H1 (cell line): ENCODE data around the gene TTLL5. TPM values are rescaled to one million over a fixed set of nuclear protein-coding genes. Genes with fewer than 3 reads are reported as not detected.

Source experiments
- CTCF ChIA-PET: fragments of 300-600 bp; sonication (Branson Sonifier 250); formaldehyde crosslinking; loops from one replicate; lab custom pipeline; 2021; ENCODE audit not compliant: partially characterized antibody; lab: Charles Lee
- POLR2A ChIA-PET: fragments of 300-600 bp; sonication (Branson Sonifier 250); formaldehyde crosslinking; loops from one replicate; lab custom pipeline; 2021; ENCODE audit warnings: inconsistent platforms; ENCODE audit not compliant: partially characterized antibody; lab: Charles Lee
- DNase-seq, 2 experiments: peaks; one replicate each; pipeline versions ENCODE4 v3.0.0 to v3.0.0-alpha.2; 2010 to 2022; ENCODE audit warnings: low spot score in 2 of 2, low read depth in 1 of 2, mixed read lengths in 1 of 2
- FAIRE-seq: peaks from 2 replicates; lab custom pipeline; 2011; peaks lifted over from hg19 to GRCh38; lab: Jason Lieb, UNC
- H2AFZ ChIP-seq: 2 replicates; pipeline ENCODE4 v1.8.1; 2012; ENCODE audit warnings: low read length, inconsistent platforms
- H2AK5ac ChIP-seq: 2 replicates; pipeline ENCODE4 v1.6.1; 2013; ENCODE audit warnings: low read depth, low read length
- H2BK120ac ChIP-seq: replicated peaks from 2 replicates; pipeline ENCODE3; 2013; ENCODE audit warnings: low read depth, low read length, inconsistent platforms
- H2BK12ac ChIP-seq: 2 replicates; pipeline ENCODE4 v1.6.1; 2013; ENCODE audit warnings: low read depth, low read length
- H2BK15ac ChIP-seq: 2 replicates; pipeline ENCODE4 v1.6.1; 2013; ENCODE audit warnings: low read length
- H2BK20ac ChIP-seq: 2 replicates; pipeline ENCODE4 v1.6.1; 2013; ENCODE audit warnings: low read length
- H2BK5ac ChIP-seq: 2 replicates; pipeline ENCODE4 v1.6.1; 2013; ENCODE audit warnings: low read depth, low read length
- H3K14ac ChIP-seq: 2 replicates; pipeline ENCODE4 v1.6.1; 2013; ENCODE audit warnings: inconsistent platforms; ENCODE audit not compliant: insufficient read length
- H3K18ac ChIP-seq: 2 replicates; pipeline ENCODE4 v1.6.1; 2013; ENCODE audit warnings: low read length; ENCODE audit errors: extremely low read depth
- H3K23ac ChIP-seq: 2 replicates; pipeline ENCODE4 v1.6.1; 2013; ENCODE audit warnings: inconsistent platforms; ENCODE audit not compliant: insufficient read length
- H3K23me2 ChIP-seq: 2 replicates; pipeline ENCODE4 v1.6.1; 2013; ENCODE audit warnings: low read depth, low read length
- H3K27ac ChIP-seq: 2 replicates; pipeline ENCODE4 v1.6.1; 2011; ENCODE audit warnings: low read depth, low read length, inconsistent platforms
- H3K27me3 ChIP-seq, 4 experiments: replicated peaks in 1 of 4; 1 replicate in 1 of 4; 2 replicates in 3 of 4; pipeline versions ENCODE4 v1.6.1 to v1.8.1; 2011 to 2013; ENCODE audit warnings: low read length in 3 of 4, mild to moderate bottlenecking in 3 of 4, inconsistent platforms in 2 of 4, mixed read lengths in 2 of 4, moderate library complexity in 1 of 4; ENCODE audit not compliant: control insufficient read depth in 3 of 4, insufficient read depth in 3 of 4; ENCODE audit errors: extremely low read depth in 1 of 4
- H3K36me3 ChIP-seq, 4 experiments: 2 replicates each; pipeline versions ENCODE4 v1.6.1 to v1.8.1; 2011 to 2013; ENCODE audit warnings: mild to moderate bottlenecking in 4 of 4, low read length in 3 of 4, moderate library complexity in 2 of 4, control low read depth in 1 of 4, inconsistent platforms in 1 of 4; ENCODE audit not compliant: insufficient read depth in 4 of 4, control insufficient read depth in 2 of 4
- H3K4ac ChIP-seq: replicated peaks from 2 replicates; pipeline ENCODE3; 2013; ENCODE audit warnings: low read length, low read depth, mixed read lengths, inconsistent platforms; ENCODE audit not compliant: insufficient read length
- H3K4me1 ChIP-seq, 4 experiments: replicated peaks in 1 of 4; 1 replicate in 1 of 4; 2 replicates in 3 of 4; pipeline versions ENCODE4 v1.6.1 to v1.8.1; 2011 to 2013; ENCODE audit warnings: low read length in 3 of 4, inconsistent platforms in 2 of 4, mixed read lengths in 1 of 4; ENCODE audit not compliant: insufficient read depth in 4 of 4, control insufficient read depth in 3 of 4
- H3K4me2 ChIP-seq, 2 experiments: 2 replicates each; pipeline versions ENCODE4 v1.6.1 to v1.8.1; 2011 to 2013; ENCODE audit warnings: low read depth in 2 of 2, low read length in 2 of 2, control low read depth in 1 of 2, inconsistent platforms in 1 of 2, mild to moderate bottlenecking in 1 of 2; ENCODE audit not compliant: insufficient read depth in 1 of 2
- H3K4me3 ChIP-seq, 4 experiments: fragments of 200-600, 300-600 bp in 1 of 4; sonication (generic), shearing (Covaris generic), sonication (Bioruptor Twin) in 1 of 4; 2 replicates each; pipeline versions ENCODE4 v1.5.1 to v1.8.1; 2011 to 2016; ENCODE audit warnings: low read length in 4 of 4, low read depth in 3 of 4, control low read depth in 2 of 4, inconsistent platforms in 2 of 4, mild to moderate bottlenecking in 2 of 4, mixed read lengths in 1 of 4, moderate library complexity in 1 of 4; ENCODE audit not compliant: insufficient read depth in 2 of 4; ENCODE audit errors: extremely low read depth in 1 of 4
- H3K56ac ChIP-seq: replicated peaks from 2 replicates; pipeline ENCODE3; 2013; ENCODE audit warnings: low read depth, mild to moderate bottlenecking, mixed read lengths, low read length, inconsistent platforms; ENCODE audit not compliant: insufficient read length
- H3K79me1 ChIP-seq: 2 replicates; pipeline ENCODE4 v1.6.1; 2013; ENCODE audit warnings: low read depth, low read length, control low read depth
- H3K79me2 ChIP-seq, 2 experiments: 2 replicates each; pipeline versions ENCODE4 v1.6.1 to v1.8.1; 2012 to 2013; ENCODE audit warnings: low read length in 2 of 2, mild to moderate bottlenecking in 2 of 2, inconsistent platforms in 1 of 2; ENCODE audit not compliant: insufficient read depth in 2 of 2, control insufficient read depth in 1 of 2
- H3K9ac ChIP-seq, 4 experiments: replicated peaks in 1 of 4; 1 replicate in 1 of 4; 2 replicates in 3 of 4; pipeline versions ENCODE4 v1.6.1 to v1.8.1; 2011 to 2013; ENCODE audit warnings: low read depth in 3 of 4, low read length in 3 of 4, control low read depth in 2 of 4, mild to moderate bottlenecking in 2 of 4, moderate library complexity in 2 of 4, inconsistent platforms in 1 of 4; ENCODE audit errors: extremely low read depth in 1 of 4
- H3K9me3 ChIP-seq, 2 experiments: 2 replicates each; pipeline versions ENCODE4 v1.6.1 to v1.8.1; 2012 to 2013; ENCODE audit warnings: mild to moderate bottlenecking in 2 of 2, moderate library complexity in 2 of 2, control low read depth in 1 of 2, inconsistent platforms in 1 of 2, low read depth in 1 of 2, low read length in 1 of 2, mixed read lengths in 1 of 2; ENCODE audit not compliant: insufficient read depth in 2 of 2
- H4K20me1 ChIP-seq, 2 experiments: replicated peaks in 1 of 2; 2 replicates each; pipeline versions ENCODE3 to v1.8.1; 2011 to 2013; ENCODE audit warnings: inconsistent platforms in 2 of 2, low read length in 2 of 2, mild to moderate bottlenecking in 1 of 2; ENCODE audit not compliant: insufficient read depth in 2 of 2, control insufficient read depth in 1 of 2
- H4K5ac ChIP-seq: 2 replicates; pipeline ENCODE4 v1.6.1; 2013; ENCODE audit warnings: low read length, low read depth, mixed read lengths, inconsistent platforms; ENCODE audit not compliant: insufficient read length
- H4K8ac ChIP-seq: 2 replicates; pipeline ENCODE4 v1.8.0; 2013; ENCODE audit warnings: mild to moderate bottlenecking, moderate library complexity, low read length, inconsistent platforms; ENCODE audit not compliant: insufficient read depth; ENCODE audit errors: extremely low read depth
- H4K91ac ChIP-seq: replicated peaks from 2 replicates; pipeline ENCODE3; 2013; ENCODE audit warnings: low read length, mixed read lengths, inconsistent platforms; ENCODE audit not compliant: insufficient read length
- CBX5 ChIP-seq: fragments of 300-800, 300-1000 bp; sonication (generic); IDR thresholded peaks from 2 replicates; pipeline ENCODE4 v1.7.1; 2016; ENCODE audit warnings: antibody characterized with exemption, low read length, low read depth
- CHD1 ChIP-seq: IDR thresholded peaks from 2 replicates; pipeline ENCODE4 v1.6.1; 2012; ENCODE audit warnings: low read depth, low read length, improper control_type of control experiment
- CHD2 ChIP-seq: IDR thresholded peaks from 2 replicates; pipeline ENCODE4 v1.6.1; 2012; ENCODE audit warnings: low read length, improper control_type of control experiment
- CREB1 ChIP-seq: IDR thresholded peaks from 2 replicates; pipeline ENCODE4 v1.6.1; 2012; ENCODE audit warnings: inconsistent platforms
- CTCF ChIP-seq, 3 experiments: IDR thresholded peaks; 1 replicate in 2 of 3; 2 replicates in 1 of 3; pipeline versions ENCODE4 v1.5.1 to v1.6.1; 2011; ENCODE audit warnings: low read length in 3 of 3, mild to moderate bottlenecking in 3 of 3, inconsistent platforms in 2 of 3, low read depth in 1 of 3, moderate library complexity in 1 of 3; ENCODE audit not compliant: insufficient read depth in 1 of 3; ENCODE audit errors: control extremely low read depth in 1 of 3
- EGR1 ChIP-seq: IDR thresholded peaks from 2 replicates; pipeline ENCODE4 v1.6.1; 2011; ENCODE audit warnings: low read depth, low read length, borderline replicate concordance
- GABPA ChIP-seq: IDR thresholded peaks from 2 replicates; pipeline ENCODE4 v1.6.1; 2011; ENCODE audit warnings: mild to moderate bottlenecking, low read length, moderate library complexity, borderline replicate concordance; ENCODE audit not compliant: insufficient read depth
- KDM1A ChIP-seq: fragments of 200-600, 300-600 bp; sonication (generic); IDR thresholded peaks from 2 replicates; pipeline ENCODE4 v1.7.1; 2016; ENCODE audit warnings: mild to moderate bottlenecking, low read length, borderline replicate concordance
- NANOG ChIP-seq: IDR thresholded peaks from 2 replicates; pipeline ENCODE4 v1.6.1; 2011; ENCODE audit warnings: low read length, low read depth, mild to moderate bottlenecking, inconsistent platforms; ENCODE audit not compliant: insufficient read depth, poor library complexity, severe bottlenecking
- RAD21 ChIP-seq, 2 experiments: IDR thresholded peaks in 1 of 2; conservative IDR thresholded peaks in 1 of 2; 2 replicates each; pipeline ENCODE4 v1.6.1; 2011; ENCODE audit warnings: low read depth in 2 of 2, low read length in 2 of 2, improper control_type of control experiment in 1 of 2, inconsistent platforms in 1 of 2, mild to moderate bottlenecking in 1 of 2, moderate library complexity in 1 of 2
- SAP30 ChIP-seq: fragments of 300-600 bp; sonication (generic); IDR thresholded peaks from 2 replicates; pipeline ENCODE4 v1.7.1; 2012; ENCODE audit warnings: low read length, moderate library complexity, mild to moderate bottlenecking, inconsistent platforms; ENCODE audit not compliant: insufficient read depth, insufficient replicate concordance
- WGBS, 2 experiments: shearing (Covaris generic) in 1 of 2; methylation state at CpG; one replicate each; pipeline versions ENCODE4 v1.1.6 to v1.1.7; 2013 to 2015; ENCODE audit warnings: low lambda C conversion rate in 2 of 2, mixed read lengths in 2 of 2, inconsistent platforms in 1 of 2, low coverage in 1 of 2, missing lambda C conversion rate in 1 of 2; ENCODE audit not compliant: insufficient replicate concordance in 2 of 2, insufficient coverage in 1 of 2, insufficient read length in 1 of 2; ENCODE audit errors: extremely low coverage in 1 of 2, missing lambda C conversion rate in 1 of 2; 5-methylcytosine and 5-hydroxymethylcytosine counted together
- polyA plus RNA-seq, 7 experiments: library from polyadenylated mRNA; depleted of rRNA in 3 of 7; stranded (reverse) in 5 of 7; unstranded in 2 of 7; fragments of >200 nt in 5 of 7; fragments of 200-250 nt in 2 of 7; gene quantifications; 1 replicate in 5 of 7; 2 replicates in 1 of 7; 4 replicates in 1 of 7; pipeline versions ENCODE4 v1.2.1 to v1.2.3, GENCODE V29; 2011 to 2013; ENCODE audit warnings: missing spikeins in 2 of 7, mixed read lengths in 2 of 7
- total RNA-seq: library from RNA; stranded (reverse); fragmentation: NEBNext Ultra II Directional; extraction: Animal tissue kit (Norgen Biotek cat#: 25700); gene quantifications from 2 replicates; pipeline ENCODE4 v1.2.1, GENCODE V29; 2021

Gene TTLL5
- total and polyA plus RNA-seq, 2 of the 8 experiments (the other 6 are each of a cell fraction or from before 2014, with no cell fraction given): 16.1 to 45.9 TPM

GRCh38 chr14:75825147-75825592, 164.1 kb downstream of the TTLL5 start:
- H3K18ac ChIP-seq: no peak overlapping the region
- no peak overlapping the region for H3K4ac ChIP-seq
- no peak overlapping the region for H2BK20ac ChIP-seq
- H3K79me1 ChIP-seq: no peaks in the 10 kb centered on the region
- peaks cover 0 to 9% (median under 1%) of the 10 kb centered on the region in 4 experiments; a peak in 3 of 8 replicates for H3K36me3 ChIP-seq
- POLR2A ChIA-PET: interaction anchor here (1.1 kb wide), 1 partner anchor 48 kb away, joined by 3 read pairs; no protein-coding TSS in a partner anchor
- H3K14ac ChIP-seq: no peak overlapping the region
- no peak overlapping the region for H2AFZ ChIP-seq
- peaks cover 0 to 2% of the 10 kb centered on the region in 2 experiments for H4K20me1 ChIP-seq
- H3K23me2 ChIP-seq: no peaks in the 10 kb centered on the region
- H2BK15ac ChIP-seq: no peak overlapping the region
- H2BK120ac ChIP-seq: no peak overlapping the region
- H4K91ac ChIP-seq: no peak overlapping the region
- peaks cover 0 to 1% (median 0%) of the 10 kb centered on the region in 4 experiments; a peak in 1 of 7 replicates for H3K27me3 ChIP-seq
- H3K27ac ChIP-seq: no peak overlapping the region
- H3K4me1 ChIP-seq: no peaks in the 10 kb centered on the region
- no peak overlapping the region for H2AK5ac ChIP-seq
- H3K4me2 ChIP-seq: no peak overlapping the region
- no peaks in the 10 kb centered on the region for H3K79me2 ChIP-seq
- H3K4me3 ChIP-seq: no peak overlapping the region
- CTCF ChIA-PET: interaction anchor here (0.7 to 3.7 kb wide), 4 partner anchors 25 to 247 kb away, joined by 3 to 10 read pairs (median 4); no protein-coding TSS in a partner anchor
- H4K5ac ChIP-seq: no peak overlapping the region
- H3K23ac ChIP-seq: no peak overlapping the region
- DNase-seq (no peak), FAIRE-seq (no peak)
- no peak overlapping the region for H2BK5ac ChIP-seq
- no peak overlapping the region for H4K8ac ChIP-seq
- H3K9ac ChIP-seq: no peak overlapping the region
- H3K56ac ChIP-seq: no peak overlapping the region
- H2BK12ac ChIP-seq: no peak overlapping the region
- WGBS, 2 experiments: 93% methylated on average over 3 of the region's 3 CpGs; no CpG with 5 or more reads in 1 of the 2 experiments
- no peaks in the 10 kb centered on the region for H3K9me3 ChIP-seq
- TF ChIP-seq CTCF (IDR thresholded peaks at IDR 0.05; ENCODE audit: control extremely low read depth in 1 of 3, insufficient read depth in 1 of 3, low read depth in 1 of 3, low read length in 3 of 3) (no peak), CREB1 (no peak), CHD1 (no peak), NANOG (no peak), KDM1A (no peak), RAD21 (IDR thresholded peaks at IDR 0.05 in 1 of 2, conservative IDR thresholded peaks at IDR 0.05 in 1 of 2; ENCODE audit: low read depth in 2 of 2, low read length in 2 of 2) (no peak), CBX5 (no peak), EGR1 (no peak), SAP30 (no peak), GABPA (no peak), CHD2 (no peak)
